ENCODE results near the gene VAPA. TPM values are rescaled to one million over a fixed set of nuclear protein-coding genes. Genes with fewer than 3 reads are reported as not detected.

Gene VAPA
- total and polyA plus RNA-seq, 2 of the 4 experiments (the other 2 are of a cell fraction), result 199 to 206 TPM

GRCh38 chr18:9994026-9994570 is 80.3 kb downstream of the VAPA start:
- no peak overlapping the region for H4K91ac ChIP-seq (ENCODE audit: insufficient read depth, low read depth, low read length)
- BruUV-seq (replicated peaks), result no TSS peak
- dilution Hi-C loops (cut with HindIII; ENCODE audit: low sequenced_read_pairs, unreplicated experiment) (loop anchor here (25.0 kb wide), 1 partner anchor 518 kb away; no protein-coding TSS in a partner anchor), in situ Hi-C loops (cut with MboI; ENCODE audit: low sequenced_read_pairs) (no loop called here), intact Hi-C loops (cut with micrococcal nuclease) (no loop called here)
- H3K79me1 ChIP-seq (ENCODE audit: low read depth in 1 of 2, low read length in 2 of 2), result no peaks in the 10 kb centered on the region
- no peak overlapping the region for H2AFZ ChIP-seq (replicated peaks; ENCODE audit: low read length, poor library complexity)
- H3K56ac ChIP-seq (ENCODE audit: extremely low read depth, insufficient read depth, low read length), result no peak overlapping the region
- ATAC-seq (ENCODE audit: low read depth), result no peak
- 52% methylated on average over 5 of the region's 11 CpGs; no CpG with 5 or more reads in 1 of the 2 experiments for WGBS, 2 experiments (ENCODE audit: extremely low coverage in 2 of 2, insufficient read length in 1 of 2)
- no peak overlapping the region for H3K4me2 ChIP-seq (ENCODE audit: low read depth, low read length)
- no peak overlapping the region for H4K8ac ChIP-seq (ENCODE audit: low read depth in 2 of 2, low read length in 2 of 2)
- H3K23ac ChIP-seq (ENCODE audit: low read depth, low read length), result no peak overlapping the region
- H2BK120ac ChIP-seq (ENCODE audit: low read depth, low read length), result no peak overlapping the region
- 0 out of 2 replicates have a peak, but pooled peaks cover 5% of the 10 kb centered on the region for H3K9me1 ChIP-seq (ENCODE audit: insufficient read depth, low read length)
- H3K9me3 ChIP-seq (ENCODE audit: control insufficient read depth, insufficient read depth, low read length), result peaks cover 2% of the 10 kb centered on the region
- no peak overlapping the region for H2BK15ac ChIP-seq (ENCODE audit: low read depth, low read length)
- no peak overlapping the region for H3K4me3 ChIP-seq (ENCODE audit: insufficient read depth, low read depth, low read length)
- H4K5ac ChIP-seq (ENCODE audit: low read depth, low read length), result no peak overlapping the region
- H3K36me3 ChIP-seq (ENCODE audit: control insufficient read depth, insufficient read depth, low read length), result no peaks in the 10 kb centered on the region
- TF ChIP-seq FOS (IDR thresholded peaks at IDR 0.05; ENCODE audit: low read depth, low read length) (no peak), BHLHE40 (IDR thresholded peaks at IDR 0.05; ENCODE audit: low read depth, low read length) (no peak), CHD1 (IDR thresholded peaks at IDR 0.05; ENCODE audit: low read depth, low read length) (no peak), CEBPB (IDR thresholded peaks at IDR 0.05; ENCODE audit: low read depth, low read length) (no peak), SMC3 (IDR thresholded peaks at IDR 0.05; ENCODE audit: low read depth, low read length) (no peak), MAFK (IDR thresholded peaks at IDR 0.05; ENCODE audit: low read depth, low read length) (no peak), POLR2A (IDR thresholded peaks at IDR 0.05; ENCODE audit: low read depth, low read length) (no peak), RAD21 (IDR thresholded peaks at IDR 0.05; ENCODE audit: low read length) (no peak), USF2 (IDR thresholded peaks at IDR 0.05; ENCODE audit: low read depth, low read length) (no peak), NFE2L2 (IDR thresholded peaks at IDR 0.05; ENCODE audit: low read depth, low read length) (no peak), MXI1 (IDR thresholded peaks at IDR 0.05; ENCODE audit: borderline replicate concordance, low read depth, low read length) (no peak), RCOR1 (IDR thresholded peaks at IDR 0.05; ENCODE audit: insufficient replicate concordance, low read length) (no peak), ELK1 (IDR thresholded peaks at IDR 0.05; ENCODE audit: borderline replicate concordance, low read depth, low read length) (no peak), MAZ (IDR thresholded peaks at IDR 0.05; ENCODE audit: borderline replicate concordance, low read depth, low read length) (no peak), CTCF (conservative IDR thresholded peaks at IDR 0.05; ENCODE audit: low read depth, low read length) (no peak), RFX5 (IDR thresholded peaks at IDR 0.05; ENCODE audit: low read depth, low read length) (no peak)
- peaks cover 31% of the 10 kb centered on the region for H3K27me3 ChIP-seq (ENCODE audit: control insufficient read depth, insufficient read depth, low read length)
- ChIA-PET POLR2A (ENCODE audit: unreplicated experiment) (no interaction called here), CTCF (interaction anchor here (1.4 kb wide), 1 partner anchor 19 kb away, joined by 3 read pairs; no protein-coding TSS in a partner anchor)
- H2BK20ac ChIP-seq (ENCODE audit: low read depth, low read length), result no peak overlapping the region
- H2AK9ac ChIP-seq (replicated peaks; ENCODE audit: low read depth, low read length, poor library complexity), result no peak overlapping the region
- no peak for DNase-seq
- H3K4me1 ChIP-seq (ENCODE audit: control insufficient read depth, insufficient read depth, low read length), result peaks cover 4% of the 10 kb centered on the region; the same call in 1 of the 2 replicates
- H3K27ac ChIP-seq (ENCODE audit: insufficient read depth, low read length), result no peak overlapping the region
- H3K14ac ChIP-seq (replicated peaks; ENCODE audit: low read depth, low read length), result no peak overlapping the region
- no peak overlapping the region for H2BK5ac ChIP-seq (ENCODE audit: low read depth, low read length, poor library complexity, severe bottlenecking)
- no peak overlapping the region for H3K9ac ChIP-seq (ENCODE audit: low read depth, low read length)
- no peak overlapping the region for H3K18ac ChIP-seq (ENCODE audit: low read depth, low read length)
- no peaks in the 10 kb centered on the region for H4K20me1 ChIP-seq (ENCODE audit: insufficient read depth, low read length)
- H3K4ac ChIP-seq (ENCODE audit: low read depth, low read length), result no peak overlapping the region
- H2AK5ac ChIP-seq (ENCODE audit: low read depth, low read length), result no peak overlapping the region

Data from IMR-90 (cell line).